Measurements from ENCODE around the gene CDH7.

The CDH7 gene

GRCh38 chr18:65859075-65859474 lies 108.3 kb downstream of the CDH7 start:
- Histone ChIP-seq H3K36me3 (no peaks in the 10 kb centered on the region), H3K27ac (no peak overlapping the region), H3K9me3 (no peaks in the 10 kb centered on the region), H3K4me1 (ENCODE audit: control insufficient read depth in 1 of 2, insufficient read depth in 1 of 2, low read depth in 1 of 2, low read length in 1 of 2) (no peaks in the 10 kb centered on the region), H3K27me3 (no peaks in the 10 kb centered on the region), H3K4me3 (ENCODE audit: low read depth in 1 of 2, low read length in 1 of 2) (no peak overlapping the region)
- TF ChIP-seq, protein P1, sequence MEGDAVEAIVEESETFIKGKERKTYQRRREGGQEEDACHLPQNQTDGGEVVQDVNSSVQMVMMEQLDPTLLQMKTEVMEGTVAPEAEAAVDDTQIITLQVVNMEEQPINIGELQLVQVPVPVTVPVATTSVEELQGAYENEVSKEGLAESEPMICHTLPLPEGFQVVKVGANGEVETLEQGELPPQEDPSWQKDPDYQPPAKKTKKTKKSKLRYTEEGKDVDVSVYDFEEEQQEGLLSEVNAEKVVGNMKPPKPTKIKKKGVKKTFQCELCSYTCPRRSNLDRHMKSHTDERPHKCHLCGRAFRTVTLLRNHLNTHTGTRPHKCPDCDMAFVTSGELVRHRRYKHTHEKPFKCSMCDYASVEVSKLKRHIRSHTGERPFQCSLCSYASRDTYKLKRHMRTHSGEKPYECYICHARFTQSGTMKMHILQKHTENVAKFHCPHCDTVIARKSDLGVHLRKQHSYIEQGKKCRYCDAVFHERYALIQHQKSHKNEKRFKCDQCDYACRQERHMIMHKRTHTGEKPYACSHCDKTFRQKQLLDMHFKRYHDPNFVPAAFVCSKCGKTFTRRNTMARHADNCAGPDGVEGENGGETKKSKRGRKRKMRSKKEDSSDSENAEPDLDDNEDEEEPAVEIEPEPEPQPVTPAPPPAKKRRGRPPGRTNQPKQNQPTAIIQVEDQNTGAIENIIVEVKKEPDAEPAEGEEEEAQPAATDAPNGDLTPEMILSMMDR (IDR thresholded peaks at IDR 0.05), result no peak

DNA sequence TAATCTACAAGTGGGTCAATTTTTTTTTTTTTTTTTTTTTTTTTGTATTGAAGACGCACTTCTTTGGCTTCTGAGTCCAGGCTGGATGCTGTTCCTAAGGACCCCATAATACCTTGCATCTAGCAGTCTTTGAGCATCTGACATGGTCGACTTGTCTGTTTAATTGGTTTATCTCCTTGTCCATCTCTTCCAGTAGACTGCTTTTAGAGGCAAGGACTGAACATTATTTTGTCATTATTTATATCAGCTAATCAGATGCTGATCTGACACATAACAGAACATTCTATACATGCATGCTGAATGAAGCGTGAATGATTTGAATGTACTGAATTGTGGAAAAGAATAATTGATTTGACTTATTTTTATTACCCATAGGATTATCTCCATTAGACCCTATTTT lies 118.7 kb downstream of the CDH7 start:
- TF ChIP-seq, protein P1 (IDR thresholded peaks at IDR 0.05), result no peak
- Histone ChIP-seq H3K9me3 (no peaks in the 10 kb centered on the region), H3K36me3 (no peaks in the 10 kb centered on the region), H3K4me3 (ENCODE audit: low read depth in 1 of 2, low read length in 1 of 2) (no peak overlapping the region), H3K27ac (no peak overlapping the region), H3K27me3 (no peaks in the 10 kb centered on the region), H3K4me1 (ENCODE audit: control insufficient read depth in 1 of 2, insufficient read depth in 1 of 2, low read depth in 1 of 2, low read length in 1 of 2) (no peaks in the 10 kb centered on the region)

- H3K4me1 ChIP-seq (ENCODE audit: control insufficient read depth in 1 of 2, insufficient read depth in 1 of 2, low read depth in 1 of 2, low read length in 1 of 2), result no peaks in the 10 kb centered on the region
- TF ChIP-seq, protein P1 (IDR thresholded peaks at IDR 0.05), result no peak
- no peaks in the 10 kb centered on the region for H3K36me3 ChIP-seq
- no peaks in the 10 kb centered on the region for H3K27me3 ChIP-seq
- no peaks in the 10 kb centered on the region for H3K9me3 ChIP-seq
- no peak overlapping the region for H3K27ac ChIP-seq
- no peak overlapping the region for H3K4me3 ChIP-seq (ENCODE audit: low read depth in 1 of 2, low read length in 1 of 2)
These were observed 125.5 kb downstream of the CDH7 start for GRCh38 chr18:65876310-65876709.

DNA sequence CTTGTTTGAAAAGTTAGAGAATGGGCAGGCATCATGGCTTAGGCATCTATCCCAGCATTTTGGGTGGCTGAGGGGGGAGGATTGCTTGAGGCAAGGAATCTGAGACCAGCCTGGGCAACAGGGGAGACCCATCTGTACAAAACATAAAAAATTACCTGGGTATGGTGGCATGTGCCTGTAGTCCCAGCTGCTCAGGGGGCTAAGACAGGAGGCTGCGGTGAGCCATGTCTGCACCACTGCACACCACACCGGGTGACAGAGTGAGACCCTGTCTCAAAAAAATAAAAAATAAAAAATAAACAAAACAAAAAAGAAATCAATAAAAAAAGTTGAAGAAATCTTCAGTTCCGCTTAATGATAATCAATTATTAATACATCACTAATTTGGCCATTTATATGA lies 146.5 kb downstream of the CDH7 start:
- TF ChIP-seq, protein P1 (IDR thresholded peaks at IDR 0.05), result no peak
- no peaks in the 10 kb centered on the region for H3K27me3 ChIP-seq
- no peak overlapping the region for H3K4me3 ChIP-seq (ENCODE audit: low read depth in 1 of 2, low read length in 1 of 2)
- H3K9me3 ChIP-seq, result no peaks in the 10 kb centered on the region
- no peaks in the 10 kb centered on the region for H3K36me3 ChIP-seq
- no peak overlapping the region for H3K27ac ChIP-seq
- H3K4me1 ChIP-seq (ENCODE audit: control insufficient read depth in 1 of 2, insufficient read depth in 1 of 2, low read depth in 1 of 2, low read length in 1 of 2), result no peaks in the 10 kb centered on the region

GRCh38 chr18:65901522-65901921 lies 150.7 kb downstream of the CDH7 start:
- no peaks in the 10 kb centered on the region for H3K9me3 ChIP-seq
- H3K4me1 ChIP-seq (ENCODE audit: control insufficient read depth in 1 of 2, insufficient read depth in 1 of 2, low read depth in 1 of 2, low read length in 1 of 2), result no peaks in the 10 kb centered on the region
- no peak overlapping the region for H3K4me3 ChIP-seq (ENCODE audit: low read depth in 1 of 2, low read length in 1 of 2)
- TF ChIP-seq, protein P1 (IDR thresholded peaks at IDR 0.05), result no peak
- no peak overlapping the region for H3K27ac ChIP-seq
- H3K27me3 ChIP-seq, result no peaks in the 10 kb centered on the region
- no peaks in the 10 kb centered on the region for H3K36me3 ChIP-seq

GRCh38 chr18:65906621-65907034 lies 155.8 kb downstream of the CDH7 start:
- no peak overlapping the region for H3K4me3 ChIP-seq (ENCODE audit: low read depth in 1 of 2, low read length in 1 of 2)
- no peaks in the 10 kb centered on the region for H3K27me3 ChIP-seq

More at GRCh38 chr18:65906621-65907034, 155.8 kb downstream of the CDH7 start:
- Histone ChIP-seq H3K36me3 (no peaks in the 10 kb centered on the region), H3K4me1 (ENCODE audit: control insufficient read depth in 1 of 2, insufficient read depth in 1 of 2, low read depth in 1 of 2, low read length in 1 of 2) (no peaks in the 10 kb centered on the region), H3K27ac (no peak overlapping the region), H3K9me3 (no peaks in the 10 kb centered on the region)
- TF ChIP-seq, protein P1 (IDR thresholded peaks at IDR 0.05), result no peak

Data from neutrophil (primary cell).